Placental epithelial cell (primary cell): Measurements from ENCODE around the gene MYPOP. TPM values are rescaled to one million over a fixed set of nuclear protein-coding genes. Genes with fewer than 3 reads are reported as not detected.

Experiments
- total RNA-seq: library from RNA; depleted of rRNA; stranded (reverse); fragments of >200 nt; gene quantifications from 2 replicates; pipeline ENCODE4 v1.2.3, GENCODE V29; 2012

The MYPOP gene, protein sequence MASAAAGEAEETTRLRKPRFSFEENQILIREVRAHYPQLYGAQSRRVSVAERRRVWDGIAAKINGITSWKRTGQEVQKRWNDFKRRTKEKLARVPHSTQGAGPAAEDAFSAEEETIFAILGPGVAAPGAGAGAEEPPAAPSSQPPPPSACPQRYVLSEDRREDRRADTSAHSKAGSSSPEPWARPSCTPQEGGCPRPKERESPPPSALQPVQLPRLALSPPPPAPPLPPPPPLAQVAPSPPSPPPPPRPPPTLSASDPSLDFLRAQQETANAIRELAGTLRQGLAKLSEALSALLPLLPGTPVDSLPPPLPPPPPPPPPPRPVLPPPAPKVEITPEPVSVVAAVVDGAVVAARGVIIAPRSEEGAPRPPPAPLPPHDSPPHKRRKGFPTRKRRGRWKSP
- 1.6 and 2.0 TPM in 2 replicates for total RNA-seq

DNA sequence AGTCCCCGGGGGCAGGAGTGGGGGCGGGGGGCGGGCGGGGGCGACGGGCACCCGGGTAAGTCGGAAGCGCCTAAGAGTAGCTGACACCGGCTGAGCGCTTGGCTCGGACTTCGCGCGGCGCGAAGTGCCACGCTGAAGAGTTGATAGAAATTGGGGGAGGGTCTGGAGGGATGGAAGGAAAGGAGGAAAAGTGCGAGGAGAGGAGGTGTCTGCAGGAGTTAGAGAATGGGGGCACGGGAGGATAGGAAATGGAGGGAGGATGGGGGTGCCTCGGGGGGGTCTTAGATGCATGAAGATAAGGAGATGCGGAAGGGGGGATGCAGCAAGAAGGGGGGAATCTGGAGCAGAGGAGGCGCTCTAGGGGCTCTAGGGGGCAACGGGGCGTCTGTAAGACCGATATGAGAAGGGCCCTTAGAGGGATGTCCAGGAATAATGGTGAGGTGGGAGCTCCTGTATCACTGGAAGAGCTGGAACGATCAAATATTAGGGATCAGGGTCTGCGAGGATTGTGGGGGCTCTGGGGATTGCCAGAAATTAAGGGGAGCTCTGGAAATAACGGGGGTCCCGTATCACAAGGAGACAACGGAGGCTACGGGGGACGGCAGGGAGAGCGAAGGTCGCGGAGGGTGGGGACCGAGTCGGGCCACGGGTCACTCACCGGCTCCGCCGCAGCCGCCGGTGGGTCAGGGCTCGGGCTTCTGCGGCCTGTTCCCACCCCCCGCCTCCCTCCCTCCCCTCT, at the start of gene MYPOP:
Gene MYPOP, minus strand, starts transcription at position 702 of the 739 bp plus-strand sequence. CDS start 840 bp downstream, outside the sequence.

DNA sequence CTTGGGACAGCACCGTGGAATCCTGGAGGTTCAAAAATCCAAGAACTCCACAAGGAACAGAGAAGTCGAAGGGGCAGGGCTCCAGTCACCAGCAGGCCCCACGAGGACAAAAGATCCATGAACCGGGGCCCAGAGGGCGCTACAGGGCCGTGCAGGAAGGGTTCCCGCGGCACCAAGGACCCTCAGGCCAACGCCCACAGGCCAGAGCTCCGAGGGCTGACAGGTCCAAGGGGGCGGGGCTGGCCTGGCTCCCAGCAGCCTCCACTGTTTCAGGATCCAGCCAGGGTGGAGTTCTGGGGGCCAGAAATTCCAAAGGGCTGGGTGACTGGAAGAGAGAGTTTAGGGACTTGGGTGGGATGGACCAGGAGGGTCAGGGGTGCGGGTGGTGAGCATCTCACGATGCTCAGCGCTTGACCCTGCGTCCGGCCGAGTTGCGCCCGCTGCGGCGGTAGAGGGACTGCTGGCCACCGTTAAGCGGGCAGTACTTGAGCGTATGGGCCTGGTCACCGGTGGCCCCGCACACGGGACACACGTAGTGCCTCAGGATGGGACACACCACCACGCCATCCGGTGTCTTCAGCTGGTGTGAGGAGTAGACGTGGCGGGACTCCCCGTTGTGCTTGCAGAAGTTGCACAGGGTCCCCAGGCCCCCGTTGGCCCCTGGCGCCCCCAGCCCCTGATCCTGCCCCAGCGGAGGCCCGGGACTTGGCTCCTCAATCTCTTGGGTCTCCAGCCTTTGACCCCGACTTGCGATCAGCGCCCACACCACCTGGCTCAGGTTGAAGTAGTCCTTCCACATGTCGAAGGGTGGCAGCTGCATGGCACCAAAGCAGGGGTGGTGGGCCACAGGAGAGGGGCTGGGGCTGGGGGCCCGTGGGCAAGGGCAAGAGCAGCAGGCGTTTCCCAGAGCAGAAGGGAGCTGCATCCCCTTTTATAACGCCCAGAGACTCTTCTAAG, 11.7 kb upstream of the MYPOP start, which contains the start of gene NANOS2:
Gene NANOS2, minus strand, starts transcription at position 905 of the 957 bp plus-strand sequence. Its CDS starts 85 bp downstream, at position 820.

DNA sequence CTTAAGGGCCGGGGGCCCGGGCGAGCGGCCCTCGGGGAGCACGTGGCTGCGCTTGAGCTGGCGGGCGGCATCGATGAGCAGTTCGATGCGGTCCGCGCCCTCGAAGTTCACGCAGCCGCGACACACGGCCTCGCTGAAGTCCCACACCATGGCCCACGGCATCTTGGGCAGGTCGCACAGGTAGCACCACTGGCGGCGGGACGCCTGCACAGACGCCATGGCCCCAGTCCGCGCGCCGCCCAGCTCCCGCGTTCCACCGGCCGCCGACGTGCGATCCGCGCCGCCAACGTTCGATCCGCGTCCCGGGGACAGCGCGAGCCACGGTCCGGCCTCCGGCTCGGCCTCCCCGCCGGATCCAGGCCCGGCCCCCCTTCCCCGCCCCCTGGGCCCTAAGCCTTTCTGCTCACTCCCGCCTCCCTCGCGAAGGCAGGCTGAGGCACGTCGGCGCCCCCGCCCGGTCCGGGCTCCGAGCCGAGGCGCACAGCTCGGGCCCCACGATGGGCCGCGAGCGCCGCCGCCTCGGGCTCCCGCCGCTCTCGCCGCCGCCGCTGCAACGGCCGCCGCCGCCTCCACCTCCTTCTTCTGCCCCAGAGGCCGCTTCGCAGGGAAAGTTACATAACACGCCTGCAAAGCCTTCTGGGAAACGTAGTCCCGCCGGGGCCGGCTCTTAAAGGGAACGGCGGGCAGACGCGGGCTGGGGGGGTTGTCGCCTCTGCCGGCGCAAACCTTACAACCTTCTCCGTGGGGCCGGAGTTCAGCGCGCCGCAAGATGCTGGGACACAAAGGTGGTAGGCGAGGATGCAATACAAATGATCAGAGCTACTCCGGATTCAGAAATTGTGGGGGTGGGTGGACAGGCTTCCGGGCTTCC, 16.6 kb downstream of the MYPOP start, which contains the start of gene IRF2BP1:
Gene IRF2BP1, minus strand, starts transcription at position 586 of the 871 bp plus-strand sequence. Its CDS starts 367 bp downstream, at position 219.

DNA sequence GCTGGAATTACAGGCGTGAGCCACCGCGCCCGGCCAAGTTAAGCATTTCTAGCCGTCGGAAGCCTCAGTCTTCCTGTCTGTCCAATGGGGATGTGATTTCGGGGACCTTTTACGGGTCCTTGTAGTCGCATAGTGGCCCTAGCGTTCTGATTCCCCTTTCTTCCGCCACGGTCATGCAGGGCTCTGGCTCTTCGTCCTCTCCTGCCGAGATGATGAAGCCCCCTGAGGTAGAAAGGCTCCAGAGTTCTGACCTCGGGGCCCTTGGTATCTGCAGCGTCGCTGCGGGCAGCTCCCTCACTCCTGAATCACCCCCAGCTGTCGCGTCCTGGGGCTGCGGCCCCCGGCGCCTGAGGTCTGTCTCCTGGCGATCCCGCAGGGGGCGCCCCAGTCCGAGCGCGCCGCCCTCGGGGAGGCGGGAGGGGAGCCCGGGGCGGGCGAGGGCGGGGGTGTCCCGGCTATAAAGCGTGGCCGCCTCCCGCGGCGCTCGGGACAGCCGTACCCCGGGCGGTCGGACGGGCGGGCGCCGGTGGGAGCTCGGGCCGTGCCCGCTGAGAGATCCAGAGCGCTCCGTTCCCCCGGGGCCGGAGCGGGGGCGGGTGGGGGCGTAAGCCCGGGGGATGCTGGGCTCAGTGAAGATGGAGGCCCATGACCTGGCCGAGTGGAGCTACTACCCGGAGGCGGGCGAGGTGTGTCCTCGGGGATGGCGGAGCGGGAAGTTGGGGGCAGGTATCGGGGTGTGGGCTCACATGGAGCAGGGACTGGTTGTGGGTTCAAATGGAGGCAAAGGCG, 38.4 kb downstream of the MYPOP start, which contains the start of gene FOXA3:
Gene FOXA3, plus strand, starts transcription at position 487 of the 789 bp plus-strand sequence. Its CDS starts 131 bp downstream, at position 618.

DNA sequence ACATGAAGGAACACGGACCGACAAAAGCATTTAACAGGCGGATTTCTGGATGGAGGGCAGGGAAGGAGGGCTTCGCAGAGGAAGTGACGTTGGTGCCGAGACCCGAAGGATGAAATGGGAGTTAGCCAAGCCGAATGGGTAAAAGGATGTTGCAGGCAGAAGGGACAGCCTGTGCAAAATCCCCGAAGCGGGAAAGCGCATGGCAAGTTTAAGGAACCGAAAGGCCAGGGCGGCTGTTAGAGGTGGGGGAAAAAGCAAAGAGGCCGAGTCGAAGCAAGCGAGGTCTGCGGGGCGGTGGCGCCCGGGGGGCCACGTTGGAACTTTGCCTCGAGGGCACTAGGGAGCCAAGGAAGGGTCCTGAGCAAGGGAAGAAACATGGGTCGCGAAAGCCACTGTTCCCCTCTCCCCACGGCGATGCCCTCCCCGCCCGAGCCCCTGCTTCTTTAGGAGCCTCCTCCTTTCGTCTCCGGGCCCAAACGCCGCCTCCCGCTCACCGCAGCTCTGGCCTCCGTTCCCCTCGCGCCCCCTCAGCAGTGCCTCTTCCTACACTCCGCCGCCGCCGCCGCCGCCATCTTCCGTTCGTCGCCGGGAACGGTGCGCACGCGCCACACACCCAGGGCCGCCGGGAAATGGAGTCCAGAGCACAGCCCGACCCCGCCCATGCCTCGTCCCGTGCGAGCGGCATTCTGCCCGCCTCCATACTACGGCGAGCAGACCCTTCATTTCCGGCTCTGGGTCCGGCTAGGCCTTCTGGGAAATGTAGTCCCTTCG, 39.7 kb downstream of the MYPOP start, which contains the start of gene SYMPK:
Gene SYMPK, minus strand, starts transcription at position 584 of the 771 bp plus-strand sequence. CDS start 8,652 bp downstream, outside the sequence.

Other genes with a start within 250 kb of the MYPOP start
- 3.9 and 4.3 TPM in 2 replicates for gene GIPR, start 234.4 kb downstream of the MYPOP start, total RNA-seq
- 161 and 219 TPM in 2 replicates for gene SNRPD2, start 210.7 kb downstream of the MYPOP start, total RNA-seq
- gene QPCTL, start 209.9 kb downstream of the MYPOP start, total RNA-seq: 15.3 and 21.7 TPM in 2 replicates
- 7.2 and 8.2 TPM in 2 replicates for gene FBXO46, start 171.7 kb downstream of the MYPOP start, total RNA-seq
- gene MEIOSIN, start 169.2 kb downstream of the MYPOP start, total RNA-seq: not detected in 2 replicates
- 14.9 and 18.8 TPM in 2 replicates for gene SIX5, start 133.4 kb downstream of the MYPOP start, total RNA-seq
- 10.8 and 18.5 TPM in 2 replicates for gene DMPK, start 120.1 kb downstream of the MYPOP start, total RNA-seq
- 33.4 and 36.5 TPM in 2 replicates for gene DMWD, start 109.8 kb downstream of the MYPOP start, total RNA-seq
- gene RSPH6A, start 87.3 kb downstream of the MYPOP start, total RNA-seq: 0.39 and 0.43 TPM in 2 replicates
- 42.0 and 47.6 TPM in 2 replicates for gene SYMPK, start 39.5 kb downstream of the MYPOP start, total RNA-seq
- gene FOXA3, start 38.3 kb downstream of the MYPOP start, total RNA-seq: not detected in 2 replicates
- gene IRF2BP1, start 16.5 kb downstream of the MYPOP start, total RNA-seq: 31.6 and 39.7 TPM in 2 replicates
- gene NANOS2, start 12.2 kb upstream of the MYPOP start, total RNA-seq: not detected in 2 replicates
- not detected in 2 replicates for gene NOVA2, start 71.3 kb upstream of the MYPOP start, total RNA-seq
- gene CCDC61, start 92.9 kb upstream of the MYPOP start, total RNA-seq: 6.5 and 7.1 TPM in 2 replicates
- not detected in 2 replicates for gene PGLYRP1, start 120.4 kb upstream of the MYPOP start, total RNA-seq
- gene IGFL4, start 138.4 kb upstream of the MYPOP start, total RNA-seq: not detected in 2 replicates
- not detected in 2 replicates for gene IGFL3, start 222.1 kb upstream of the MYPOP start, total RNA-seq
- 0.11 TPM in 1 of 2 replicates, not detected in the other for gene IGFL2, start 245.6 kb upstream of the MYPOP start, total RNA-seq